ENCODE measurements around the gene MTHFD1L. TPM values are rescaled to one million over a fixed set of nuclear protein-coding genes. Genes with fewer than 3 reads are reported as not detected.

The MTHFD1L gene
- total RNA-seq, 1 donor from 2014 or later = 32.5 TPM

GRCh38 chr6:150895928-150896632 lies 30.6 kb downstream of the MTHFD1L start:
- Mint-ChIP-seq H3K27ac (no peak overlapping the region), H3K4me3 (no peak overlapping the region), H3K9me3 (no peaks in the 10 kb centered on the region), H3K36me3 (peaks cover 11% of the 10 kb centered on the region), H3K27me3 (ENCODE audit: insufficient read depth, low read depth) (no peaks in the 10 kb centered on the region), H3K4me1 (no peaks in the 10 kb centered on the region)
- TF ChIP-seq EZH2 (IDR thresholded peaks at IDR 0.05) = no peak
- TF ChIP-seq EZH2phosphoT487 (IDR thresholded peaks at IDR 0.05) = no peak
- TF ChIP-seq, protein P1, sequence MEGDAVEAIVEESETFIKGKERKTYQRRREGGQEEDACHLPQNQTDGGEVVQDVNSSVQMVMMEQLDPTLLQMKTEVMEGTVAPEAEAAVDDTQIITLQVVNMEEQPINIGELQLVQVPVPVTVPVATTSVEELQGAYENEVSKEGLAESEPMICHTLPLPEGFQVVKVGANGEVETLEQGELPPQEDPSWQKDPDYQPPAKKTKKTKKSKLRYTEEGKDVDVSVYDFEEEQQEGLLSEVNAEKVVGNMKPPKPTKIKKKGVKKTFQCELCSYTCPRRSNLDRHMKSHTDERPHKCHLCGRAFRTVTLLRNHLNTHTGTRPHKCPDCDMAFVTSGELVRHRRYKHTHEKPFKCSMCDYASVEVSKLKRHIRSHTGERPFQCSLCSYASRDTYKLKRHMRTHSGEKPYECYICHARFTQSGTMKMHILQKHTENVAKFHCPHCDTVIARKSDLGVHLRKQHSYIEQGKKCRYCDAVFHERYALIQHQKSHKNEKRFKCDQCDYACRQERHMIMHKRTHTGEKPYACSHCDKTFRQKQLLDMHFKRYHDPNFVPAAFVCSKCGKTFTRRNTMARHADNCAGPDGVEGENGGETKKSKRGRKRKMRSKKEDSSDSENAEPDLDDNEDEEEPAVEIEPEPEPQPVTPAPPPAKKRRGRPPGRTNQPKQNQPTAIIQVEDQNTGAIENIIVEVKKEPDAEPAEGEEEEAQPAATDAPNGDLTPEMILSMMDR (IDR thresholded peaks at IDR 0.05) = no peak
- no peaks in the 10 kb centered on the region for H3F3A ChIP-seq (ENCODE audit: low read depth)
- H2AFZ ChIP-seq (replicated peaks) = no peak overlapping the region
- H3K27ac ChIP-seq = no peak overlapping the region
- H3K4me1 ChIP-seq = no peaks in the 10 kb centered on the region
- no peaks in the 10 kb centered on the region for H3K9me3 ChIP-seq (ENCODE audit: low read depth)
- H3K4me3 ChIP-seq = no peak overlapping the region
- H3K27me3 ChIP-seq = no peaks in the 10 kb centered on the region
- H4K20me1 ChIP-seq (ENCODE audit: low read depth) = no peaks in the 10 kb centered on the region
- H3K36me3 ChIP-seq = no peaks in the 10 kb centered on the region
- H3K79me2 ChIP-seq (ENCODE audit: low read depth) = no peaks in the 10 kb centered on the region
- DNase-seq (ENCODE audit: low spot score) = no peak
- no peak overlapping the region for H3K4me2 ChIP-seq
- no peak overlapping the region for H3K9ac ChIP-seq

- no peak overlapping the region for H3K9ac ChIP-seq
- H3K4me3 ChIP-seq = no peak overlapping the region
- H2AFZ ChIP-seq (replicated peaks) = no peak overlapping the region
- H3K79me2 ChIP-seq (ENCODE audit: low read depth) = no peaks in the 10 kb centered on the region
- H3K27ac ChIP-seq = no peak overlapping the region
- no peaks in the 10 kb centered on the region for H3K27me3 ChIP-seq
- H3K4me1 Mint-ChIP-seq = no peaks in the 10 kb centered on the region
- H3K27ac Mint-ChIP-seq = no peak overlapping the region
- no peaks in the 10 kb centered on the region for H3K36me3 ChIP-seq
- H3F3A ChIP-seq (ENCODE audit: low read depth) = no peaks in the 10 kb centered on the region
- TF ChIP-seq, protein P1 (IDR thresholded peaks at IDR 0.05) = no peak
- TF ChIP-seq EZH2 (IDR thresholded peaks at IDR 0.05) (no peak), EZH2phosphoT487 (IDR thresholded peaks at IDR 0.05) (no peak)
- H4K20me1 ChIP-seq (ENCODE audit: low read depth) = no peaks in the 10 kb centered on the region
- no peaks in the 10 kb centered on the region for H3K27me3 Mint-ChIP-seq (ENCODE audit: insufficient read depth, low read depth)
- no peak overlapping the region for H3K4me3 Mint-ChIP-seq
- no peaks in the 10 kb centered on the region for H3K9me3 ChIP-seq (ENCODE audit: low read depth)
- H3K4me2 ChIP-seq = no peak overlapping the region
- H3K9me3 Mint-ChIP-seq = no peaks in the 10 kb centered on the region
- H3K36me3 Mint-ChIP-seq = peaks cover 11% of the 10 kb centered on the region
- no peak for DNase-seq (ENCODE audit: low spot score)
- no peaks in the 10 kb centered on the region for H3K4me1 ChIP-seq
Measured at GRCh38 chr6:150897400-150897943, 32.0 kb downstream of the MTHFD1L start.

DNA sequence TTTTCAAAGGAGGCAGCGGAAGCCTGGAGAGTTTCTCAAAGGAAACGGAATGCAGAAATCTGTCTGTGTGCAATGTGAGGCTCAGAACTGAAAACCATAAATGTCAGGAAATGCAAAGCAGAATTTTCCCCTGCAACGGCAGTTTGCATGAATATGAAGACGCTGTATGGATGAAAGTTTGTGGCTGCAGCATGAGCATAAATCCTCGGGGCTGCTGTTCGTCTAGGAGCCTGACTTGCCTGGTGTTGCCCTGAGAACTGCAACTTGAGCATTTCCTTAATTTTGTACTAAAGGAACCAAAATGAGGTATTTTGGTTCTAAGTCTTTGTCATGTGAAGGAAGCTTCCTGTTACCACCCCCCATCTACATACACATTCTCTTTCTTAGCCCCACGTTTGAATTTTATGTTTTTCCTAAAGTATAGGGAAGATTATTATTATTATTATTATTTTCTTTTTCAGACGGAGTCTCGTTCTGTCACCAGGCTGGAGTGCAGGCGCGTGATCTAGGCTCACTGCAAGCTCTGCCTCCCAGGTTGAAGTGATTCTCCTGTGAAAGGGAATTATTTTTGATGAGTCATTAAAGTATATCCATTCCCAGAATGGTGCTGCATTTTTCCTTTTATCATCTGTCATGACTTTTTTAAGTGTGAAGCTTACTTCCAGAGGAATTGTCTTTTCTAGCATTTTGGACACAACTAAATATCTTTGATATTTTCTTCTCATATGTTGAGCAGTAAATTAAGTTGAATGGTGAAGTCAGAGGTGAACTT lies 33.1 kb downstream of the MTHFD1L start:
- Histone ChIP-seq H3F3A (ENCODE audit: low read depth) (no peaks in the 10 kb centered on the region), H3K4me1 (no peaks in the 10 kb centered on the region), H3K27me3 (no peaks in the 10 kb centered on the region), H3K9ac (no peak overlapping the region), H3K4me2 (no peak overlapping the region), H4K20me1 (ENCODE audit: low read depth) (no peaks in the 10 kb centered on the region), H2AFZ (replicated peaks) (no peak overlapping the region), H3K9me3 (ENCODE audit: low read depth) (no peaks in the 10 kb centered on the region), H3K27ac (no peak overlapping the region), H3K4me3 (no peak overlapping the region), H3K36me3 (no peaks in the 10 kb centered on the region), H3K79me2 (ENCODE audit: low read depth) (no peaks in the 10 kb centered on the region)
- TF ChIP-seq EZH2phosphoT487 (IDR thresholded peaks at IDR 0.05) = no peak
- TF ChIP-seq, protein P1 (IDR thresholded peaks at IDR 0.05) = no peak
- TF ChIP-seq EZH2 (IDR thresholded peaks at IDR 0.05) = no peak
- Mint-ChIP-seq H3K4me3 (no peak overlapping the region), H3K27ac (no peak overlapping the region), H3K9me3 (no peaks in the 10 kb centered on the region), H3K36me3 (peaks cover 11% of the 10 kb centered on the region), H3K4me1 (no peaks in the 10 kb centered on the region), H3K27me3 (ENCODE audit: insufficient read depth, low read depth) (no peaks in the 10 kb centered on the region)
- DNase-seq (ENCODE audit: low spot score) = no peak
